Kasumi-1 (cell line): ENCODE measurements around the gene TBX2.

Source experiments
- DNase-seq, 2 experiments: peaks; one replicate each; lab custom pipeline; 2025; lab: John Stamatoyannopoulos, UW

Gene TBX2

GRCh38 chr17:61453566-61454380 lies 54.1 kb downstream of the TBX2 start:
- no peak for DNase-seq

- DNase-seq, result no peak
These were observed 55.0 kb downstream of the TBX2 start for GRCh38 chr17:61454381-61455323.

- no peak for DNase-seq
These were observed 55.8 kb downstream of the TBX2 start for GRCh38 chr17:61455324-61456060.

- no peak for DNase-seq
These were observed 56.5 kb downstream of the TBX2 start for GRCh38 chr17:61456061-61456681.

- DNase-seq, result no peak
These were observed 57.1 kb downstream of the TBX2 start for GRCh38 chr17:61456688-61457225.

GRCh38 chr17:61457226-61457983 lies 57.8 kb downstream of the TBX2 start:
- DNase-seq, result no peak

- DNase-seq, result no peak
These were observed 58.4 kb downstream of the TBX2 start for GRCh38 chr17:61458000-61458399.

- no peak for DNase-seq
These were observed 58.9 kb downstream of the TBX2 start for GRCh38 chr17:61458421-61459141.
